HepG2 (cell line): ENCODE data around the gene ZNF554. TPM values are rescaled to one million over a fixed set of nuclear protein-coding genes. Genes with fewer than 3 reads are reported as not detected.
A peak's percentile ranks its signal among the peaks of the same experiment; 100 is the strongest.

Source experiments
- AKAP8 ChIP-seq: sonication (generic); formaldehyde crosslinking; IDR thresholded peaks from 2 replicates; pipeline ENCODE4 v1.5.1; 2020; ENCODE audit warnings: mild to moderate bottlenecking, missing genetic modification reagents
- CBFB ChIP-seq: sonication (generic); formaldehyde crosslinking; IDR thresholded peaks from 2 replicates; pipeline ENCODE4 v1.4.0; 2020; ENCODE audit warnings: missing genetic modification reagents
- FIP1L1 ChIP-seq: fragments of 200-400 bp; formaldehyde crosslinking; IDR thresholded peaks from 2 replicates; pipeline ENCODE4 v1.6.1; 2018; ENCODE audit warnings: low read depth, mild to moderate bottlenecking, low read length, moderate library complexity, borderline replicate concordance; ENCODE audit not compliant: insufficient read depth
- GPBP1L1 ChIP-seq: sonication (generic); formaldehyde crosslinking; IDR thresholded peaks from 2 replicates; pipeline ENCODE4 v1.5.0; 2020; ENCODE audit warnings: mild to moderate bottlenecking, missing genetic modification reagents
- KDM2A ChIP-seq: sonication (generic); formaldehyde crosslinking; IDR thresholded peaks from 2 replicates; pipeline ENCODE4 v1.4.0; 2020; ENCODE audit warnings: low read depth, missing genetic modification reagents, borderline replicate concordance
- KLF11 ChIP-seq: IDR thresholded peaks from 2 replicates; pipeline ENCODE4 v1.6.1; 2016; ENCODE audit warnings: missing compliant biosample characterization
- MTF2 ChIP-seq: sonication (generic); formaldehyde crosslinking; IDR thresholded peaks from 2 replicates; pipeline ENCODE4 v1.5.0; 2020; ENCODE audit warnings: missing genetic modification reagents, borderline replicate concordance
- MYPOP ChIP-seq: sonication (generic); formaldehyde crosslinking; IDR thresholded peaks from 2 replicates; pipeline ENCODE4 v1.8.1; 2023; ENCODE audit warnings: mild to moderate bottlenecking, moderate library complexity, missing genetic modification reagents
- RAD21 ChIP-seq: fragments of 450-650 bp; formaldehyde crosslinking; IDR thresholded peaks from 2 replicates; pipeline ENCODE4 v1.5.0; 2020; ENCODE audit warnings: mild to moderate bottlenecking
- RNF2 ChIP-seq: fragments of 450-650 bp; conservative IDR thresholded peaks from 2 replicates; pipeline ENCODE4 v1.6.1; 2016; ENCODE audit warnings: low read depth
- ZBTB44 ChIP-seq: sonication (generic); formaldehyde crosslinking; IDR thresholded peaks from 2 replicates; pipeline ENCODE4 v1.4.0; 2020; ENCODE audit warnings: missing genetic modification reagents
- ZBTB8A ChIP-seq: sonication (generic); formaldehyde crosslinking; IDR thresholded peaks from 2 replicates; pipeline ENCODE4 v1.4.0; 2020; ENCODE audit warnings: mild to moderate bottlenecking, low read depth, missing genetic modification reagents, borderline replicate concordance
- ZNF12 ChIP-seq: sonication (generic); formaldehyde crosslinking; IDR thresholded peaks from 2 replicates; pipeline ENCODE4 v1.5.0; 2020; ENCODE audit warnings: missing genetic modification reagents
- ZNF382 ChIP-seq: sonication (generic); formaldehyde crosslinking; IDR thresholded peaks from 2 replicates; pipeline ENCODE4 v1.5.0; 2020; ENCODE audit warnings: missing genetic modification reagents, mild to moderate bottlenecking, borderline replicate concordance
- ZNF451 ChIP-seq: sonication (generic); formaldehyde crosslinking; IDR thresholded peaks from 2 replicates; pipeline ENCODE4 v1.5.0; 2020; ENCODE audit warnings: mild to moderate bottlenecking, missing genetic modification reagents
- polyA plus RNA-seq, 8 experiments: library from polyadenylated mRNA; depleted of rRNA in 3 of 8; stranded (reverse) in 7 of 8; unstranded in 1 of 8; fragments of >200 nt; fragmentation: Illumina TruSeq in 4 of 8; extraction: Trizol in 4 of 8; gene quantifications; 2 replicates each; pipeline versions ENCODE4 v1.2.1 to v1.2.3, GENCODE V29; 2011 to 2016; ENCODE audit warnings: low read depth in 4 of 8, missing spikeins in 1 of 8, mixed read lengths in 1 of 8; ENCODE audit not compliant: insufficient read depth in 1 of 8
- total RNA-seq, 5 experiments: library from RNA; depleted of rRNA; stranded (reverse); fragments of >200 nt; fragmentation: Illumina TruSeq; extraction: Trizol; gene quantifications; 2 replicates each; pipeline ENCODE4 v1.2.3, GENCODE V29; 2016; ENCODE audit warnings: low read depth in 1 of 5

The ZNF554 gene
- total and polyA plus RNA-seq, 2 of the 13 experiments (the other 11 are each of a cell fraction or from before 2014, with no cell fraction given), result 2.2 to 2.7 TPM

GRCh38 chr19:2785244-2785997 is 34.2 kb upstream of the ZNF554 start, which contains the start of gene THOP1 (continued):
- TF ChIP-seq GPBP1L1 (CRISPR knock-in tag) (no peak), ZNF451 (no peak), ZNF382 (CRISPR knock-in tag) (no peak), KLF11 (CRISPR knock-in tag) (no peak; the same call in 1 of the 2 replicates), CBFB (CRISPR knock-in tag) (no peak), MYPOP (peak; percentile 100), RAD21 (peak; percentile 65), KDM2A (CRISPR knock-in tag) (peak; percentile 22; the same call in 1 of the 2 replicates), ZBTB44 (CRISPR knock-in tag) (no peak), AKAP8 (CRISPR knock-in tag) (peak; percentile 55; the same call in 1 of the 2 replicates), ZBTB8A (CRISPR knock-in tag) (no peak), RNF2 (0 out of 2 replicates have a peak, but pooled peaks have one; percentile 47), FIP1L1 (0 out of 2 replicates have a peak, but pooled peaks have one; percentile 77), MTF2 (CRISPR knock-in tag) (peak; percentile 39; the same call in 1 of the 2 replicates), ZNF12 (CRISPR knock-in tag) (no peak)
